ENCODE data around the gene COPS7A. TPM values are rescaled to one million over a fixed set of nuclear protein-coding genes. Genes with fewer than 3 reads are reported as not detected.

The COPS7A gene
- total RNA-seq, 1 experiment from 2014 or later = 88.7 TPM

DNA sequence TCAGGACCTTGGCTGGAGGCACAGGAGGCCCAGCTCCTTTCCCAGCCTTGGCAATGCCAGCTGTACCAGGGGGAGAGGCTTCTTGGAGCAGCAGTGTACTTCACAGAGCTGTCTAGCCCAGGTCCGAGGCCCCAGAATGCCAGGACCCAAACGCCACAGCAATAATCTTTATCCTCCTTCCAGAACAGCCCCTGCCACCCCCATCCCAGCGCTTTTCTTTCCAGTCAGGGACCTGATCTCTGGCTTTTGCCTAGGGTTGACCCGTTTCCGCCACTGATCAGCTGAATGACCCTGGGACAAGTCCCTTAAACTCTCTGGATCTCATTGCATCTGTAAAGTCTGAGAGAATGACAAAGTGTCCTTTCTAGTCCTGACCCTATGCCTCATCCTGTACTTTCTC lies 53.5 kb downstream of the COPS7A start:
- Histone ChIP-seq H3F3A (ENCODE audit: insufficient read depth, low read depth) (peaks cover 7% of the 10 kb centered on the region; the same call in 1 of the 2 replicates), H4K20me1 (ENCODE audit: insufficient read depth) (no peaks in the 10 kb centered on the region), H2AFZ (no peak overlapping the region), H3K4me3 (no peak overlapping the region), H3K36me3 (ENCODE audit: low read depth) (no peaks in the 10 kb centered on the region), H3K27me3 (ENCODE audit: insufficient read depth, low read depth) (no peaks in the 10 kb centered on the region), H3K9me2 (ENCODE audit: insufficient read depth) (no peaks in the 10 kb centered on the region), H3K27ac (no peak overlapping the region), H3K4me1 (replicated peaks; ENCODE audit: insufficient read depth) (no peaks in the 10 kb centered on the region), H3K4me2 (no peak overlapping the region), H3K79me2 (ENCODE audit: low read depth) (no peaks in the 10 kb centered on the region), H3K9me3 (ENCODE audit: insufficient read depth, low read depth) (no peaks in the 10 kb centered on the region)
- ChIA-PET CTCF (interaction anchor here (0.6 to 2.1 kb wide), 2 partner anchors 24 to 161 kb away, joined by 3 to 10 read pairs; partner anchors contain the start of gene MLF2), POLR2A (ENCODE audit: unreplicated experiment) (interaction anchor here (0.6 to 0.7 kb wide), 2 partner anchors 22 to 24 kb away, joined by 3 to 17 read pairs; partner anchors contain the start of gene MLF2)
- no TSS peak for BruUV-seq (replicated peaks)
- no peak for TF ChIP-seq EZH2 (IDR thresholded peaks at IDR 0.05; ENCODE audit: low read depth)
- TF ChIP-seq, protein P1, sequence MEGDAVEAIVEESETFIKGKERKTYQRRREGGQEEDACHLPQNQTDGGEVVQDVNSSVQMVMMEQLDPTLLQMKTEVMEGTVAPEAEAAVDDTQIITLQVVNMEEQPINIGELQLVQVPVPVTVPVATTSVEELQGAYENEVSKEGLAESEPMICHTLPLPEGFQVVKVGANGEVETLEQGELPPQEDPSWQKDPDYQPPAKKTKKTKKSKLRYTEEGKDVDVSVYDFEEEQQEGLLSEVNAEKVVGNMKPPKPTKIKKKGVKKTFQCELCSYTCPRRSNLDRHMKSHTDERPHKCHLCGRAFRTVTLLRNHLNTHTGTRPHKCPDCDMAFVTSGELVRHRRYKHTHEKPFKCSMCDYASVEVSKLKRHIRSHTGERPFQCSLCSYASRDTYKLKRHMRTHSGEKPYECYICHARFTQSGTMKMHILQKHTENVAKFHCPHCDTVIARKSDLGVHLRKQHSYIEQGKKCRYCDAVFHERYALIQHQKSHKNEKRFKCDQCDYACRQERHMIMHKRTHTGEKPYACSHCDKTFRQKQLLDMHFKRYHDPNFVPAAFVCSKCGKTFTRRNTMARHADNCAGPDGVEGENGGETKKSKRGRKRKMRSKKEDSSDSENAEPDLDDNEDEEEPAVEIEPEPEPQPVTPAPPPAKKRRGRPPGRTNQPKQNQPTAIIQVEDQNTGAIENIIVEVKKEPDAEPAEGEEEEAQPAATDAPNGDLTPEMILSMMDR (conservative IDR thresholded peaks at IDR 0.05) = no peak
- no peak for DNase-seq
- intact Hi-C loops (cut with micrococcal nuclease; ENCODE audit: unreplicated experiment) = no loop called here

DNA sequence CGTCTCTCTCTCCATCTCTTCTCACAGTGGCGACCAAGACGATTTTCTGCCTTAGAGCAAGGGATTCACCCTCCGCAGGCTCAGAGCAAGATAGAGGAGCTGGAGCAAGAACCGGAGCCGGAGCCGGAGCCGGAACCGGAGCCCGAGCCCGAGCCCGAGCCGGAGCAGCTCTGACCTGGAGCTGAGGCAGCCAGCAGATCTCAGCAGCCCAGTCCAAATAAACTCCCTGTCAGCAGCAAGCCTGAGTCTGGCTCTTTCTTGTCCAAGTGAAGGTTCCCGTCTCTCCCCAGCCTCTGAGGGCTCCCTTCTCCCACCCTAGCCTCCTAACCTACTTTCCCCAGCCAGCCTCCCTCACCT lies 54.3 kb downstream of the COPS7A start:
- ChIA-PET POLR2A (ENCODE audit: unreplicated experiment) (interaction anchor here (0.6 kb wide), 1 partner anchor 401 kb away, joined by 7 read pairs; no protein-coding TSS in a partner anchor), CTCF (interaction anchor here (0.5 to 2.1 kb wide), 3 partner anchors 25 to 139 kb away, joined by 3 to 10 read pairs (median 5); partner anchors contain the start of gene MLF2)
- TF ChIP-seq, protein P1 (conservative IDR thresholded peaks at IDR 0.05) = no peak
- TF ChIP-seq EZH2 (IDR thresholded peaks at IDR 0.05; ENCODE audit: low read depth) = no peak
- DNase-seq = no peak
- H3K9me2 ChIP-seq (ENCODE audit: insufficient read depth) = no peaks in the 10 kb centered on the region
- intact Hi-C loops (cut with micrococcal nuclease; ENCODE audit: unreplicated experiment) = loop anchor here (2.0 kb wide), 1 partner anchor 161 kb away; no protein-coding TSS in a partner anchor
- peak overlapping the region; percentile 80 for H3K4me2 ChIP-seq
- H3K9me3 ChIP-seq (ENCODE audit: insufficient read depth, low read depth) = no peaks in the 10 kb centered on the region
- 0 out of 2 replicates have a peak overlapping the region, but pooled peaks have one; percentile 47 for H3K4me3 ChIP-seq
- no TSS peak for BruUV-seq (replicated peaks)
- H4K20me1 ChIP-seq (ENCODE audit: insufficient read depth) = no peaks in the 10 kb centered on the region
- H3K4me1 ChIP-seq (replicated peaks; ENCODE audit: insufficient read depth) = no peaks in the 10 kb centered on the region
- no peak overlapping the region for H3K27ac ChIP-seq
- no peaks in the 10 kb centered on the region for H3K36me3 ChIP-seq (ENCODE audit: low read depth)
- H2AFZ ChIP-seq = peak overlapping the region; percentile 64; the same call in 1 of the 2 replicates
- peaks cover 7% of the 10 kb centered on the region; the same call in 1 of the 2 replicates for H3F3A ChIP-seq (ENCODE audit: insufficient read depth, low read depth)
- H3K27me3 ChIP-seq (ENCODE audit: insufficient read depth, low read depth) = no peaks in the 10 kb centered on the region
- H3K79me2 ChIP-seq (ENCODE audit: low read depth) = no peaks in the 10 kb centered on the region

DNA sequence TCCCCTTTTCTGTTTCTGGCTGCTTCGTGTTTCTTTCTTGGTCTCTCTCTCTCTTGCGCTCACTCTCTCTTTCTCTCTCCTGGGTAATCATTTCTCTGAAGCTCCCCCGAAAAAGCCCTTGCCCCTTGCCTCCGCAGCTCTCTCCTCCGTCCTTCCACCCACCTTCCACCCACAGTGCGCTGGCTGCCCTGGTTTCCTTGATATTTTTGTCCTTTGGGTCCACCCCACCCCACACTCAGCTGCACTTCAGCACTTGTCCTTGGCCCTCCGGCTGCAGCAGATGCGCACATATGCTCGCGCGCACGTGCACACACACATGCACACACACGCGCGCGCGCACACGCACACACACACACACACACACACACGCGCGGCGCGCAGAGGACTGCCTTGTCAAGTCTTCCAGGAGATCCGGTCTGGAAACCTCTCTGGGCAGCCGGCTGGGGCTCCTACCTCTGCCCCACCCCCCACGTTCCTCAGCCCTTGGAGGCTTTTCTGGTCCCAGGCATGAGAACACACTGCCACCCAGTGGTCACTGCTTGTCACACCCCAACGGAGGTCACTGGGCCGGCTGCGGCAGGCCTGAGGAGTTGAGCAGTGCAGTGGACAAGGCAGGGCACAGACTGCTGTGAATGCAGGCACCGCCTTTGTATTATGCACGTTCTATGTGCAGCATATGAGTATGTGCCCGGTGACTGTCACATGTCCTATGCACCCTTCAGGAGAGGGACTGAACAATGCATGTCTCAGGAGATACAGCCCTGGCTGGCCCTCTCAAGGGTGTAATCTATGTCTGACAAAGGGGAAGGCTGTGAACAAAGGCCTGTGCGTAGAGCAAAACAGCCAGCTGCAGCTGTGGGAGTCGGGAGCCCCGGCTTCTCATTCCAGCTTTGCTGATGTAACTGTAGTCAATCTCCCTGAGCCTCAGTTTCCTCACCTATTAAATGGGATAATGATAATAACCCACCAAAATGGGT lies 55.0 kb downstream of the COPS7A start:
- POLR2A ChIA-PET (ENCODE audit: unreplicated experiment) = interaction anchor here (0.6 kb wide), 1 partner anchor 401 kb away, joined by 7 read pairs; no protein-coding TSS in a partner anchor
- intact Hi-C loops (cut with micrococcal nuclease; ENCODE audit: unreplicated experiment) = loop anchor here (1.0 to 2.0 kb wide), 6 partner anchors 26 to 356 kb away; partner anchors contain the start of gene MLF2
- Histone ChIP-seq H3K4me3 (peak overlapping the region; percentile 47; the same call in 1 of the 2 replicates), H3K4me1 (replicated peaks; ENCODE audit: insufficient read depth) (no peaks in the 10 kb centered on the region), H3K27ac (no peak overlapping the region), H3K9me2 (ENCODE audit: insufficient read depth) (no peaks in the 10 kb centered on the region), H3K36me3 (ENCODE audit: low read depth) (no peaks in the 10 kb centered on the region), H4K20me1 (ENCODE audit: insufficient read depth) (no peaks in the 10 kb centered on the region), H3K27me3 (ENCODE audit: insufficient read depth, low read depth) (no peaks in the 10 kb centered on the region), H3F3A (ENCODE audit: insufficient read depth, low read depth) (peaks cover 7% of the 10 kb centered on the region; the same call in 1 of the 2 replicates), H3K4me2 (peak overlapping the region; percentile 80), H2AFZ (peak overlapping the region; percentile 64), H3K79me2 (ENCODE audit: low read depth) (no peaks in the 10 kb centered on the region), H3K9me3 (ENCODE audit: insufficient read depth, low read depth) (no peaks in the 10 kb centered on the region)
- BruUV-seq (replicated peaks) = no TSS peak
- TF ChIP-seq, protein P1 (conservative IDR thresholded peaks at IDR 0.05) = peak; percentile 98
- no peak for TF ChIP-seq EZH2 (IDR thresholded peaks at IDR 0.05; ENCODE audit: low read depth)
- DNase-seq = peak; percentile 86 to 98
- CTCF ChIA-PET = interaction anchor here (0.5 to 2.1 kb wide), 3 partner anchors 26 to 139 kb away, joined by 3 to 10 read pairs (median 5); partner anchors contain the start of gene MLF2
